KMS-11 (cell line): ENCODE data around the gene TMED6.
"Not testable (repeated sequence)": the region's sequence is repeated elsewhere in the genome, so short reads cannot be mapped to it uniquely, and the experiment has no call there.

Source experiments
- H2AFZ ChIP-seq: fragments of 200-600 bp; sonication (generic); 2 replicates; pipeline ENCODE4 v1.6.1; 2016; ENCODE audit warnings: antibody characterized with exemption, mixed run types, low read depth
- H3K27ac ChIP-seq: fragments of 200-600 bp; sonication (generic); 2 replicates; pipeline ENCODE4 v1.6.1; 2016; ENCODE audit warnings: mild to moderate bottlenecking, mixed run types
- H3K27me3 ChIP-seq: fragments of 200-600 bp; sonication (generic); 2 replicates; pipeline ENCODE4 v1.6.1; 2017; ENCODE audit warnings: mild to moderate bottlenecking, low read depth, mixed run types, moderate library complexity; ENCODE audit not compliant: insufficient read depth
- H3K36me3 ChIP-seq: fragments of 200-600 bp; sonication (generic); 2 replicates; pipeline ENCODE4 v1.6.1; 2017; ENCODE audit warnings: mild to moderate bottlenecking, mixed run types; ENCODE audit not compliant: insufficient read depth
- H3K4me1 ChIP-seq: fragments of 200-600 bp; sonication (generic); 2 replicates; pipeline ENCODE4 v1.6.1; 2016; ENCODE audit warnings: mild to moderate bottlenecking, low read depth, mixed run types; ENCODE audit not compliant: poor library complexity, severe bottlenecking
- H3K4me2 ChIP-seq: fragments of 200-600 bp; sonication (generic); 2 replicates; pipeline ENCODE4 v1.7.0; 2016; ENCODE audit warnings: mild to moderate bottlenecking, mixed run types
- H3K4me3 ChIP-seq: fragments of 200-600 bp; sonication (generic); IDR thresholded peaks from 2 replicates; pipeline ENCODE4 v1.6.1; 2017; ENCODE audit warnings: low read depth, low read length, mixed read lengths; ENCODE audit not compliant: insufficient read depth
- H3K79me2 ChIP-seq: fragments of 200-600 bp; sonication (generic); 2 replicates; pipeline ENCODE4 v1.6.1; 2016; ENCODE audit warnings: low read depth, mixed run types; ENCODE audit not compliant: insufficient read depth
- H3K9ac ChIP-seq: fragments of 200-600 bp; sonication (generic); 2 replicates; pipeline ENCODE4 v1.6.1; 2016; ENCODE audit warnings: mild to moderate bottlenecking, mixed run types
- H4K20me1 ChIP-seq: fragments of 200-600 bp; sonication (generic); 2 replicates; pipeline ENCODE4 v1.6.1; 2016; ENCODE audit warnings: mild to moderate bottlenecking, mixed run types; ENCODE audit not compliant: insufficient read depth
- TF ChIP-seq, protein P1 (sequence below): fragments of 200-600 bp; sonication (generic); conservative IDR thresholded peaks from 2 replicates; pipeline ENCODE4 v1.6.1; 2017; ENCODE audit warnings: low read depth, mild to moderate bottlenecking, antibody characterized with exemption, low read length, moderate library complexity, mixed read lengths

The TMED6 gene

DNA sequence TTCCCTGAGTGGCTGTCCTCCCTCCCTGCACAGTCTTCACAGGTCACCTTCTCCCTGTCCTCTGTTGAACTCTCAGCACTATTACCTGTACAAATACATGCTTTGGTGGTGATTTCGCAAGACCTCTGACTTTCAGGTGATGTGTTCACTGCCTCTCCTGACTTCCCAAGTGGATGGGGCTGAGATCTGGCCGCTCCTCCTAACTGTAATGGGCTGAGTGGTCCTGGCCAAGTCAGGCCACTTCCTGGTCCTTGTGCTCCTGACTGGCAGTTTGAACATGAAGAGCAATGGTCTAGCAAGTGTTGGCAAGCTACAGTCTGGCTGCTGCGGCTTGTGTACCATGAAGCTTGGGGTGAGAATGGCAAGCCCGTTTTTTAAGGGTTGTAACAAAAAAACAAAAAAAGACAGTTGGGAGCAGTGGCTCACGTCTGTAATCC lies 11.7 kb upstream of the TMED6 start:
- TF ChIP-seq, protein P1, sequence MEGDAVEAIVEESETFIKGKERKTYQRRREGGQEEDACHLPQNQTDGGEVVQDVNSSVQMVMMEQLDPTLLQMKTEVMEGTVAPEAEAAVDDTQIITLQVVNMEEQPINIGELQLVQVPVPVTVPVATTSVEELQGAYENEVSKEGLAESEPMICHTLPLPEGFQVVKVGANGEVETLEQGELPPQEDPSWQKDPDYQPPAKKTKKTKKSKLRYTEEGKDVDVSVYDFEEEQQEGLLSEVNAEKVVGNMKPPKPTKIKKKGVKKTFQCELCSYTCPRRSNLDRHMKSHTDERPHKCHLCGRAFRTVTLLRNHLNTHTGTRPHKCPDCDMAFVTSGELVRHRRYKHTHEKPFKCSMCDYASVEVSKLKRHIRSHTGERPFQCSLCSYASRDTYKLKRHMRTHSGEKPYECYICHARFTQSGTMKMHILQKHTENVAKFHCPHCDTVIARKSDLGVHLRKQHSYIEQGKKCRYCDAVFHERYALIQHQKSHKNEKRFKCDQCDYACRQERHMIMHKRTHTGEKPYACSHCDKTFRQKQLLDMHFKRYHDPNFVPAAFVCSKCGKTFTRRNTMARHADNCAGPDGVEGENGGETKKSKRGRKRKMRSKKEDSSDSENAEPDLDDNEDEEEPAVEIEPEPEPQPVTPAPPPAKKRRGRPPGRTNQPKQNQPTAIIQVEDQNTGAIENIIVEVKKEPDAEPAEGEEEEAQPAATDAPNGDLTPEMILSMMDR: no peak
- H3K9ac ChIP-seq: no peak overlapping the region
- no peaks in the 10 kb centered on the region for H3K36me3 ChIP-seq
- no peak overlapping the region for H2AFZ ChIP-seq
- no peaks in the 10 kb centered on the region for H3K79me2 ChIP-seq
- no peak overlapping the region for H3K4me3 ChIP-seq
- H3K4me1 ChIP-seq: no peaks in the 10 kb centered on the region
- no peaks in the 10 kb centered on the region for H4K20me1 ChIP-seq
- H3K4me2 ChIP-seq: no peak overlapping the region
- H3K27me3 ChIP-seq: no peaks in the 10 kb centered on the region
- H3K27ac ChIP-seq: no peak overlapping the region

DNA sequence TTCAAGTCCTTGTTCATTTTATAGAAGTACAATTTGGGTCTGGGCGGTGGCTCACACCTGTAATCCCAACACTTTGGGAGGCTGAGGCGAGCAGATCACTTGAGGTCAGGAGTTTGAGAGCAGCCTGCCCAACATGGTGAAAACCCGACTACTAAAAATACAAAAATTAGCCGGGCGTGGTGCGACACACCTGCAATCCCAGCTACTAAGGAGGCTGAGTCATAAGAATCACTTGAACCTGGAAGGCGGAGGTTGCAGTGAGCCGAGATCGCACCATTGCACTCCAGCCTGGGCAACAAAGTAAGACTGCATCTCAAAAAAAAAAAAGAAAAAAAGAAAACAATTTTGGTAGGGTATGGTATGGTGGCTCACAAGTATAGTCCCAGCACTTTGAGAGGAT lies 8.5 kb upstream of the TMED6 start:
- H4K20me1 ChIP-seq, H3K4me1 ChIP-seq, H3K4me2 ChIP-seq, H3K4me3 ChIP-seq, H2AFZ ChIP-seq, H3K79me2 ChIP-seq, H3K9ac ChIP-seq, H3K36me3 ChIP-seq, H3K27me3 ChIP-seq, H3K27ac ChIP-seq: not testable (repeated sequence)

DNA sequence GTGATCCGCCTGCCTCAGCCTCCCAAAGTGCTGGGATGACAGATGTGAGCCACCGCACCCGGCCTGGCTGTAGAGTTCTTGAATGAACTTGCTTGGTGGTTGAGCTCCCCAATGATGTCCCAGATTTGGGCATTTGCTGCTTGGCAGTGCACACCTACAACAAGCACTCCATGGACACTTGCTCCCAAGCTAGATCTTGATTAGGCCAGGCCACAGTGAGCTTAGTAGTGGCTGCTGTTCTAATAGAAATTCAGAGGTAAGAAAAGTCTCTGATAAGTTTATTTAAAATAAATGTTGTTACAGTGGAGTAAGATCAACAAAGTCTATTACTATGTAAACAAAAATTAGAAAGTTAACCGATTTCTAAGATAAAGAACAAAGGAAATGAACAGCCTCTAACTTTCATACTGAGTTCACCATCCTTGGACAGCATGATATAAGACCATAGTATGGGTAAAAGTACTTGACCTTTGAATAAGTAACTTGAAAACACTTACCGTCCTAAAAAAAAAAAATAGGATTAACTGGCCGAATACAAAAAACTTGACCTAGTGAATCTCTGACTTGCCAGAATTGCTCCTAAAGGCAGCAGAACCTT lies 951 bp downstream of the TMED6 start:
- Histone ChIP-seq H3K4me2 (no peak overlapping the region), H3K27ac (no peak overlapping the region), H2AFZ (no peak overlapping the region), H3K4me3 (no peak overlapping the region), H3K27me3 (no peaks in the 10 kb centered on the region), H3K9ac (no peak overlapping the region), H3K36me3 (no peaks in the 10 kb centered on the region), H3K4me1 (no peaks in the 10 kb centered on the region), H4K20me1 (no peaks in the 10 kb centered on the region), H3K79me2 (no peaks in the 10 kb centered on the region)
- TF ChIP-seq, protein P1: no peak

DNA sequence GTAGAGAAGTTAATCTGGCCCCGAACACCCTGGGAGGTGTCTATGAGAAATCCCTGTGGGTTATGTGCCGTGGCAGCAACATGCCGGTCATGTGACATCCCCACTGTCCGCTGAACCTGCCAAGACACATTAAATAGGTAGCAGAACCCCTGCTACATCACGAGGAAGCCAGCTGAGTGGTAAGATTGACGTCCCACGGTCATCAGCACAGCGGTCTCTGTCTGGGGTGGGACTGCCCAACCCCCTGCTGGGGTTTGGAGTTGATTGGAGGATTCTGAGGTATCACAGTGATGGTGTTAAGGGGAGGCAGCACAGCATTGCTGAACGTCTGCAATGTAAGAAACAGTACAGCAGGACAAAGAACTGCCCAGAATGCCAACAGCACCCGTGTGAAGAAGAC lies 2.0 kb downstream of the TMED6 start:
- Histone ChIP-seq H4K20me1 (no peaks in the 10 kb centered on the region), H2AFZ (no peak overlapping the region), H3K27me3 (no peaks in the 10 kb centered on the region), H3K79me2 (no peaks in the 10 kb centered on the region), H3K4me1 (no peaks in the 10 kb centered on the region), H3K9ac (no peak overlapping the region), H3K27ac (no peak overlapping the region), H3K36me3 (no peaks in the 10 kb centered on the region), H3K4me3 (no peak overlapping the region), H3K4me2 (no peak overlapping the region)
- TF ChIP-seq, protein P1: no peak

DNA sequence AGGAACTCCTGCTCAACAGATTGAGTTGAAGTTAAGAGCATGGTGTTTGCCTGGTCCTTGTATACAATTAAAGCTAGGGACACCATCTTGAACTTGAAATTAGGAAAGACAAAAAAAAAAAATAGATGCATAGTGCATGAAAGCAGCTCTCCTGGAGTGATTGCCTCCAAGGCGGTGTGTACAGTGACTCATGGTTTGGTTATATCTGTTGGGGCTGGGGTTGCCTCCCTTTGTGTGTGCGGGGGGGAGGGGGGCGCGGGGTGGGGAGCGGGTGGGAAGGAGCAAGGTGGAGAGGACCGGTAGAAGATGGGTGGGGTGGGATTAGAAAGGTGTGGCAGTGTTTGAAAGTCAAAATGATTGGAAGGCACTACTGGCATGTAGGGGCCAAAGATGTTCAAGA lies 3.4 kb downstream of the TMED6 start:
- Histone ChIP-seq H2AFZ (no peak overlapping the region), H4K20me1 (no peaks in the 10 kb centered on the region), H3K4me2 (no peak overlapping the region), H3K79me2 (no peaks in the 10 kb centered on the region), H3K9ac (no peak overlapping the region), H3K27me3 (no peaks in the 10 kb centered on the region), H3K4me3 (no peak overlapping the region), H3K27ac (no peak overlapping the region), H3K36me3 (no peaks in the 10 kb centered on the region; the same call in 1 of the 2 replicates), H3K4me1 (no peaks in the 10 kb centered on the region)
- TF ChIP-seq, protein P1: no peak
